ENCODE results near the gene FGD5.

Gene FGD5

GRCh38 chr3:14801031-14801430, 17.7 kb upstream of the FGD5 start:
- Histone ChIP-seq H3K4me3 (ENCODE audit: low read depth, low read length) (no peak overlapping the region), H3K79me2 (no peaks in the 10 kb centered on the region), H3K36me3 (ENCODE audit: control insufficient read depth, insufficient read depth, low read length) (no peaks in the 10 kb centered on the region), H3K27ac (no peak overlapping the region), H3K9ac (no peak overlapping the region), H3K27me3 (ENCODE audit: control insufficient read depth, insufficient read depth, low read length) (no peaks in the 10 kb centered on the region), H3K4me2 (ENCODE audit: low read length) (no peak overlapping the region), H3K4me1 (no peaks in the 10 kb centered on the region), H3K9me3 (ENCODE audit: control insufficient read depth, low read length) (no peaks in the 10 kb centered on the region), H2AFZ (no peak overlapping the region)
- TF ChIP-seq CTCF (IDR thresholded peaks at IDR 0.05) = no peak

GRCh38 chr3:14801668-14802380, 16.9 kb upstream of the FGD5 start:
- Histone ChIP-seq H3K27me3 (ENCODE audit: control insufficient read depth, insufficient read depth, low read length) (no peaks in the 10 kb centered on the region), H3K4me3 (ENCODE audit: low read depth, low read length) (no peak overlapping the region), H3K36me3 (ENCODE audit: control insufficient read depth, insufficient read depth, low read length) (no peaks in the 10 kb centered on the region), H3K9ac (no peak overlapping the region), H2AFZ (no peak overlapping the region), H3K9me3 (ENCODE audit: control insufficient read depth, low read length) (no peaks in the 10 kb centered on the region), H3K79me2 (no peaks in the 10 kb centered on the region), H3K4me2 (ENCODE audit: low read length) (no peak overlapping the region), H3K4me1 (no peaks in the 10 kb centered on the region), H3K27ac (no peak overlapping the region)
- no peak for TF ChIP-seq CTCF (IDR thresholded peaks at IDR 0.05)

- H3K27ac ChIP-seq = no peak overlapping the region
- no peaks in the 10 kb centered on the region for H3K36me3 ChIP-seq (ENCODE audit: control insufficient read depth, insufficient read depth, low read length)
- no peak for TF ChIP-seq CTCF (IDR thresholded peaks at IDR 0.05)
These were observed 16.4 kb upstream of the FGD5 start for GRCh38 chr3:14802381-14802731.

GRCh38 chr3:14803101-14803980, 15.4 kb upstream of the FGD5 start:
- Histone ChIP-seq H3K27ac (peak overlapping the region; percentile 60), H3K4me3 (ENCODE audit: low read depth, low read length) (no peak overlapping the region), H3K27me3 (ENCODE audit: control insufficient read depth, insufficient read depth, low read length) (no peaks in the 10 kb centered on the region), H3K4me1 (no peaks in the 10 kb centered on the region), H3K9me3 (ENCODE audit: control insufficient read depth, low read length) (no peaks in the 10 kb centered on the region), H3K4me2 (ENCODE audit: low read length) (no peak overlapping the region), H3K9ac (no peak overlapping the region), H3K36me3 (ENCODE audit: control insufficient read depth, insufficient read depth, low read length) (no peaks in the 10 kb centered on the region), H2AFZ (no peak overlapping the region), H3K79me2 (no peaks in the 10 kb centered on the region)
- no peak for TF ChIP-seq CTCF (IDR thresholded peaks at IDR 0.05)

More at GRCh38 chr3:14802381-14802731, 16.4 kb upstream of the FGD5 start:
- Histone ChIP-seq H3K4me3 (ENCODE audit: low read depth, low read length) (no peak overlapping the region), H2AFZ (no peak overlapping the region), H3K9me3 (ENCODE audit: control insufficient read depth, low read length) (no peaks in the 10 kb centered on the region), H3K4me2 (ENCODE audit: low read length) (no peak overlapping the region), H3K9ac (no peak overlapping the region), H3K27me3 (ENCODE audit: control insufficient read depth, insufficient read depth, low read length) (no peaks in the 10 kb centered on the region), H3K4me1 (no peaks in the 10 kb centered on the region), H3K79me2 (no peaks in the 10 kb centered on the region)

Data from parathyroid adenoma (tissue), 2 donors.